OCI-LY1 (cell line): ENCODE results near the gene WNT9B.

Source experiments
- H2AFZ ChIP-seq: fragments of 200-600 bp; sonication (generic), shearing (Covaris generic); 2 replicates; pipeline ENCODE4 v1.6.0; 2014; ENCODE audit warnings: antibody characterized with exemption, mild to moderate bottlenecking, low read length
- H3F3A ChIP-seq: fragments of 200-600 bp; sonication (generic), shearing (Covaris generic); 2 replicates; pipeline ENCODE4 v1.6.0; 2014; ENCODE audit warnings: mild to moderate bottlenecking, antibody characterized with exemption, low read length, moderate library complexity; ENCODE audit not compliant: insufficient read depth
- H3K27ac ChIP-seq: fragments of 200-600 bp; sonication (generic); 2 replicates; pipeline ENCODE4 v1.5.1; 2014; ENCODE audit warnings: low read length, mixed run types, mild to moderate bottlenecking, low read depth; ENCODE audit not compliant: poor library complexity, severe bottlenecking
- H3K27me3 ChIP-seq: fragments of 200-600 bp; sonication (generic); 2 replicates; pipeline ENCODE4 v1.6.0; 2014; ENCODE audit warnings: antibody characterized with exemption, mild to moderate bottlenecking, low read length, moderate library complexity; ENCODE audit not compliant: insufficient read depth
- H3K36me3 ChIP-seq: fragments of 200-600 bp; sonication (generic); 2 replicates; pipeline ENCODE4 v1.6.1; 2014; ENCODE audit warnings: mild to moderate bottlenecking, antibody characterized with exemption, low read length, moderate library complexity, mixed read lengths; ENCODE audit not compliant: insufficient read depth
- H3K4me1 ChIP-seq: fragments of 200-600 bp; sonication (generic); 2 replicates; pipeline ENCODE4 v1.5.1; 2014; ENCODE audit warnings: mild to moderate bottlenecking, low read length, moderate library complexity; ENCODE audit not compliant: insufficient read depth, severe bottlenecking
- H3K4me2 ChIP-seq: fragments of 200-600 bp; sonication (generic), shearing (Covaris generic); 2 replicates; pipeline ENCODE4 v1.6.1; 2014; ENCODE audit warnings: low read length
- H3K4me3 ChIP-seq: fragments of 200-600 bp; sonication (generic); 2 replicates; pipeline ENCODE4 v1.5.1; 2014; ENCODE audit warnings: low read length, low read depth, mild to moderate bottlenecking, mixed read lengths; ENCODE audit not compliant: poor library complexity, severe bottlenecking
- H3K79me2 ChIP-seq: fragments of 200-600 bp; shearing (Covaris generic); 2 replicates; pipeline ENCODE4 v1.6.1; 2016; ENCODE audit warnings: mixed run types, low read length, mixed read lengths; ENCODE audit not compliant: insufficient read depth
- H3K9ac ChIP-seq: fragments of 200-600 bp; sonication (generic), shearing (Covaris generic); 2 replicates; pipeline ENCODE4 v1.6.1; 2014; ENCODE audit warnings: mild to moderate bottlenecking, low read length, mixed read lengths
- H3K9me2 ChIP-seq: fragments of 200-600 bp; sonication (generic), shearing (Covaris generic); 2 replicates; pipeline ENCODE4 v1.6.1; 2014; ENCODE audit warnings: low read depth, mild to moderate bottlenecking, low read length, mixed read lengths
- H3K9me3 ChIP-seq: fragments of 200-600 bp; shearing (Covaris generic); 2 replicates; pipeline ENCODE4 v1.6.1; 2014; ENCODE audit warnings: low read length, mixed read lengths
- H4K20me1 ChIP-seq: fragments of 200-600 bp; sonication (generic), shearing (Covaris generic); 2 replicates; pipeline ENCODE4 v1.6.0; 2016; ENCODE audit warnings: mild to moderate bottlenecking, low read length; ENCODE audit not compliant: insufficient read depth
- CTCF ChIP-seq: fragments of 200-600 bp; sonication (generic), shearing (Covaris generic); IDR thresholded peaks from 2 replicates; pipeline ENCODE4 v1.5.1; 2017; ENCODE audit warnings: mild to moderate bottlenecking, antibody characterized with exemption, low read length, moderate library complexity, mixed read lengths
- EZH2 ChIP-seq: fragments of 200-600 bp; sonication (generic), shearing (Covaris generic); IDR thresholded peaks from 2 replicates; pipeline ENCODE4 v1.8.0; 2017; ENCODE audit warnings: borderline replicate concordance, mixed run types, mild to moderate bottlenecking, antibody characterized with exemption, low read length, moderate library complexity, mixed read lengths

The WNT9B gene

GRCh38 chr17:46901291-46901690, 49.9 kb downstream of the WNT9B start:
- Histone ChIP-seq H3K36me3 (no peaks in the 10 kb centered on the region), H3F3A (no peaks in the 10 kb centered on the region), H3K9me3 (no peaks in the 10 kb centered on the region), H3K4me2 (no peak overlapping the region), H3K27me3 (no peaks in the 10 kb centered on the region; the same call in 1 of the 2 replicates), H3K79me2 (no peaks in the 10 kb centered on the region), H3K9ac (no peak overlapping the region), H3K4me3 (no peak overlapping the region), H2AFZ (no peak overlapping the region), H3K4me1 (no peaks in the 10 kb centered on the region), H3K9me2 (no peaks in the 10 kb centered on the region), H4K20me1 (no peaks in the 10 kb centered on the region), H3K27ac (no peak overlapping the region)
- no peak for TF ChIP-seq EZH2
- no peak for TF ChIP-seq CTCF

DNA sequence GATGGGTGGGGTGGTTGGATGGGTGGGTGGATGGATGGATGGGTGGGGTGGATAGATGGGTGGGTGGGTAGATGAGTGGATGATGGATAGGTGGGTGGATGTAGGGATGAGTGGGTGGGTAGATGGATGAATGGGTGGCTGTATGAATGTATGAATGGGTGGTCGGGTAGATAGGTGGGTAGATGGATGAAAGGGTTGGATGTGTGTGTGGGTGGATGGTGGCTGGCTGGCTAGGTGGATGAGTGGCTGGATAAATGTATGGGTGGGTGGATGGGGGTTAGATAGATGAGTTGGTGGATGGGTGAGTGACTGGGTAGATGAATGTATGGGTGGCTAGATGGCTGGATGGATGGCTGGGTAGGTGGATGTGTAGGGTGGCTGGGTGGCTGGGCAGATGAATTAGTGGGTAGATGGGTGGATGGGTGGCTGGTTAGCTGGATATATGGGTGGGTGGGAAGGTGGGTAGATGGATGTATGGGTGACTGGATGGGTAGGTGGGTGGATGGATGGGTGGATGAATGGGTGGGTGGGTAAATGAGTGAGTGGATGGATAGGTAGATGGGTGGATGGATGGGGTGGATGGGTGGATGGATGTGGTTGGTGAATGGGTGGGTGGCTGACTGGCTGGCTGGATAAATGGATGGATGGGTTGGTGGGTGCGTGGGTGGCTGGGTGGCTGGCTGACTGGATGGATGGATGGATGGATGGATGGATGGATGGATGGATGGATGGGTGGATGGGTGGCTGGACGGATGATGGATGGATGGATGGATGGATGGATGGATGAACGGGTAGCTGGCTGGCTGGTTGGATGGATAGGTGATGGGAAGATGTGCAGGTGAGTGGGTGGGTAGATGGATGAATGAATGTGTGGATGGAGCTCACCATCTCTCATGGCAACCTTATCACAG, 52.6 kb downstream of the WNT9B start:
- Histone ChIP-seq H3K9me3 (no peaks in the 10 kb centered on the region), H3K36me3 (no peaks in the 10 kb centered on the region), H2AFZ (no peak overlapping the region), H3K9me2 (no peaks in the 10 kb centered on the region), H3K27ac (no peak overlapping the region), H3F3A (no peaks in the 10 kb centered on the region), H3K79me2 (no peaks in the 10 kb centered on the region), H3K4me1 (no peaks in the 10 kb centered on the region), H3K4me3 (no peak overlapping the region), H3K4me2 (no peak overlapping the region), H3K27me3 (peaks cover 5% of the 10 kb centered on the region; the same call in 1 of the 2 replicates), H4K20me1 (no peaks in the 10 kb centered on the region), H3K9ac (no peak overlapping the region)
- TF ChIP-seq EZH2 (no peak), CTCF (no peak)

- H2AFZ ChIP-seq = no peak overlapping the region
- no peak overlapping the region for H3K9ac ChIP-seq
- TF ChIP-seq CTCF (no peak), EZH2 (no peak)
- no peaks in the 10 kb centered on the region for H3K9me3 ChIP-seq
- H4K20me1 ChIP-seq = no peaks in the 10 kb centered on the region
- H3F3A ChIP-seq = no peaks in the 10 kb centered on the region
- no peaks in the 10 kb centered on the region for H3K9me2 ChIP-seq
- H3K79me2 ChIP-seq = no peaks in the 10 kb centered on the region
- H3K4me3 ChIP-seq = no peak overlapping the region
- no peak overlapping the region for H3K27ac ChIP-seq
- no peak overlapping the region for H3K4me2 ChIP-seq
- peaks cover 5% of the 10 kb centered on the region; the same call in 1 of the 2 replicates for H3K27me3 ChIP-seq
- H3K36me3 ChIP-seq = no peaks in the 10 kb centered on the region
- H3K4me1 ChIP-seq = no peaks in the 10 kb centered on the region
Observed at GRCh38 chr17:46908068-46908737, 56.8 kb downstream of the WNT9B start.
